HCT116 (cell line): ENCODE results near the gene CCDC183.

Source experiments
- CTCF ChIP-seq, 3 experiments: fragments of 200-600 bp in 1 of 3; sonication (generic) in 1 of 3; IDR thresholded peaks in 2 of 3; conservative IDR thresholded peaks in 1 of 3; 2 replicates each; pipeline ENCODE4 v1.5.1; 2012 to 2017; ENCODE audit warnings: low read depth in 2 of 3, low read length in 2 of 3, antibody characterized with exemption in 1 of 3, borderline replicate concordance in 1 of 3, control low read depth in 1 of 3, mild to moderate bottlenecking in 1 of 3, mixed read lengths in 1 of 3, mixed run types in 1 of 3, moderate library complexity in 1 of 3; ENCODE audit not compliant: insufficient read depth in 1 of 3
- EGR1 ChIP-seq: IDR thresholded peaks from 2 replicates; pipeline ENCODE4 v1.6.1; 2012; ENCODE audit warnings: low read depth
- EZH2 ChIP-seq: fragments of 200-600 bp; sonication (generic); IDR thresholded peaks from 2 replicates; pipeline ENCODE4 v1.6.1; 2017; ENCODE audit warnings: antibody characterized with exemption, mixed run types
- EZH2phosphoT487 ChIP-seq: fragments of 200-600 bp; IDR thresholded peaks from 2 replicates; pipeline ENCODE4 v1.6.1; 2018; ENCODE audit warnings: antibody characterized with exemption, borderline replicate concordance
- POLR2A ChIP-seq: IDR thresholded peaks from 2 replicates; pipeline ENCODE4 v1.7.0; 2011; ENCODE audit warnings: borderline replicate concordance; ENCODE audit not compliant: insufficient read depth, insufficient read length; ENCODE audit errors: extremely low read depth
- REST ChIP-seq: IDR thresholded peaks from 2 replicates; pipeline ENCODE4 v1.6.1; 2012; ENCODE audit warnings: low read depth
- SRF ChIP-seq: IDR thresholded peaks from 2 replicates; pipeline ENCODE4 v1.6.1; 2012; ENCODE audit warnings: low read depth
- ZNF274 ChIP-seq: fragments of 200-500 bp; sonication (Bioruptor generic); IDR thresholded peaks from 2 replicates; pipeline ENCODE4 v1.6.1; 2014; ENCODE audit warnings: mild to moderate bottlenecking, low read depth, low read length, inconsistent platforms

- no peak for TF ChIP-seq REST
- TF ChIP-seq CTCF (IDR thresholded peaks at IDR 0.05 in 2 of 3, conservative IDR thresholded peaks at IDR 0.05 in 1 of 3; ENCODE audit: borderline replicate concordance in 1 of 3, insufficient read depth in 1 of 3, low read depth in 2 of 3, low read length in 2 of 3) = no peak
- no peak for TF ChIP-seq POLR2A
- TF ChIP-seq EZH2 = no peak
- TF ChIP-seq EGR1 = no peak
- TF ChIP-seq EZH2phosphoT487 = no peak
- TF ChIP-seq ZNF274 = no peak
- no peak for TF ChIP-seq SRF
Observed at GRCh38 chr9:136803551-136804508, 7.7 kb downstream of the CCDC183 start.
